Tibial nerve (tissue), 4 donors: Measurements from ENCODE around the gene CD63. TPM values are rescaled to one million over a fixed set of nuclear protein-coding genes. Genes with fewer than 3 reads are reported as not detected.

Experiments used
- DNase-seq, 2 donors: peaks; one replicate each; pipeline ENCODE4 v3.0.0-alpha.2; 2019; ENCODE audit warnings: low spot score in 2 of 2
- H3K27ac ChIP-seq, 4 donors: fragments of 200-600 bp; sonication (generic) in 3 of 4; one replicate each; pipeline ENCODE4 v1.5.1; 2017 to 2019; ENCODE audit warnings: mild to moderate bottlenecking in 1 of 4
- H3K27me3 ChIP-seq, 2 donors: fragments of 200-600 bp; sonication (generic) in 1 of 2; one replicate each; pipeline versions ENCODE4 v1.5.1 to v1.6.0; 2017 to 2019
- H3K36me3 ChIP-seq, 3 donors: fragments of 200-600 bp; sonication (generic); one replicate each; pipeline ENCODE4 v1.5.1; 2018 to 2019
- H3K4me1 ChIP-seq, 4 donors: fragments of 200-600 bp; sonication (generic) in 3 of 4; one replicate each; pipeline ENCODE4 v1.5.1; 2017 to 2019
- H3K4me3 ChIP-seq, 4 donors: fragments of 200-600 bp; sonication (generic) in 3 of 4; one replicate each; pipeline ENCODE4 v1.5.1; 2017 to 2019; ENCODE audit warnings: mild to moderate bottlenecking in 1 of 4, moderate library complexity in 1 of 4
- H3K9me3 ChIP-seq, 4 donors: fragments of 200-600 bp; sonication (generic) in 3 of 4; one replicate each; pipeline ENCODE4 v1.5.1; 2017 to 2019
- EP300 ChIP-seq, 2 donors: sonication (generic); formaldehyde crosslinking; IDR thresholded peaks; one replicate each; pipeline ENCODE4 v1.6.1; 2017; ENCODE audit warnings: antibody characterized with exemption in 2 of 2, mild to moderate bottlenecking in 1 of 2
- POLR2A ChIP-seq, 2 donors: fragments of 450-650 bp; IDR thresholded peaks; one replicate each; pipeline ENCODE4 v1.6.1; 2017; ENCODE audit warnings: antibody characterized with exemption in 2 of 2, mild to moderate bottlenecking in 2 of 2, moderate library complexity in 2 of 2
- WGBS, 2 donors: methylation state at CpG; one replicate each; pipeline ENCODE4 v1.1.5; 2018; 5-methylcytosine and 5-hydroxymethylcytosine counted together
- total RNA-seq, 4 donors: library from RNA; depleted of rRNA; stranded (reverse); fragments of >200 nt; gene quantifications; one replicate each; pipeline ENCODE4 v1.1.0, GENCODE V29; 2016
- TF ChIP-seq, protein P1 (sequence below), 5 experiments: fragments of 200-600 bp in 3 of 5; fragments of 450-650 bp in 2 of 5; sonication (generic) in 3 of 5; IDR thresholded peaks; one replicate each; pipeline ENCODE4 v1.5.1; 2016 to 2019; ENCODE audit warnings: antibody characterized with exemption in 5 of 5, mild to moderate bottlenecking in 3 of 5, moderate library complexity in 2 of 5

CD63 gene
- total RNA-seq, 4 donors from 2014 or later: 478 to 624 (median 544) TPM

DNA sequence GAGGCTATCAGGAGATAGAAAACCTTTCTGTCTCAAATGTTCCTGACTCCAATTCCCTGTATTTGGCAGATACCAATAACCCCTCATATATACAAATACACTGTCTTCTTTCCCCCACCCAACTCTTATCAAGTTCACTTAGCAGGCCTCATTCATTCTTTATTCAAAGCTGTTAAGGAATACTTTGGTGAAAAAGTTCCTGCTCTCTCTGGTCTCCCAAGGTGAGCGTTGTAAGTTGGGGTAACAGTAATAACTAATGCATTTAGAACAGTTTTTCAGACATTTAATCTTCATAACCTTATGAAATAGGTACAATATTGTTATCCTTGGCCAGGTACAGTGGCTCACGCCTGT lies 10.2 kb upstream of the CD63 start:
- peak overlapping the region in 2 of 4 donors; percentile 42 to 72 for H3K4me3 ChIP-seq
- H3K4me1 ChIP-seq: peaks cover 0 to 43% (median 23%) of the 10 kb centered on the region in 4 donors
- TF ChIP-seq EP300 (IDR thresholded peaks at IDR 0.05): no peak
- TF ChIP-seq POLR2A (IDR thresholded peaks at IDR 0.05): no peak
- TF ChIP-seq, protein P1, sequence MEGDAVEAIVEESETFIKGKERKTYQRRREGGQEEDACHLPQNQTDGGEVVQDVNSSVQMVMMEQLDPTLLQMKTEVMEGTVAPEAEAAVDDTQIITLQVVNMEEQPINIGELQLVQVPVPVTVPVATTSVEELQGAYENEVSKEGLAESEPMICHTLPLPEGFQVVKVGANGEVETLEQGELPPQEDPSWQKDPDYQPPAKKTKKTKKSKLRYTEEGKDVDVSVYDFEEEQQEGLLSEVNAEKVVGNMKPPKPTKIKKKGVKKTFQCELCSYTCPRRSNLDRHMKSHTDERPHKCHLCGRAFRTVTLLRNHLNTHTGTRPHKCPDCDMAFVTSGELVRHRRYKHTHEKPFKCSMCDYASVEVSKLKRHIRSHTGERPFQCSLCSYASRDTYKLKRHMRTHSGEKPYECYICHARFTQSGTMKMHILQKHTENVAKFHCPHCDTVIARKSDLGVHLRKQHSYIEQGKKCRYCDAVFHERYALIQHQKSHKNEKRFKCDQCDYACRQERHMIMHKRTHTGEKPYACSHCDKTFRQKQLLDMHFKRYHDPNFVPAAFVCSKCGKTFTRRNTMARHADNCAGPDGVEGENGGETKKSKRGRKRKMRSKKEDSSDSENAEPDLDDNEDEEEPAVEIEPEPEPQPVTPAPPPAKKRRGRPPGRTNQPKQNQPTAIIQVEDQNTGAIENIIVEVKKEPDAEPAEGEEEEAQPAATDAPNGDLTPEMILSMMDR (IDR thresholded peaks at IDR 0.05): no peak
- H3K27me3 ChIP-seq: no peaks in the 10 kb centered on the region
- no peak for DNase-seq
- WGBS, 2 donors: 76 to 80% methylated on average over 2 of the region's 2 CpGs
- no peaks in the 10 kb centered on the region for H3K36me3 ChIP-seq
- no peaks in the 10 kb centered on the region for H3K9me3 ChIP-seq
- peak overlapping the region in 2 of 4 donors; percentile 78 to 89 for H3K27ac ChIP-seq

DNA sequence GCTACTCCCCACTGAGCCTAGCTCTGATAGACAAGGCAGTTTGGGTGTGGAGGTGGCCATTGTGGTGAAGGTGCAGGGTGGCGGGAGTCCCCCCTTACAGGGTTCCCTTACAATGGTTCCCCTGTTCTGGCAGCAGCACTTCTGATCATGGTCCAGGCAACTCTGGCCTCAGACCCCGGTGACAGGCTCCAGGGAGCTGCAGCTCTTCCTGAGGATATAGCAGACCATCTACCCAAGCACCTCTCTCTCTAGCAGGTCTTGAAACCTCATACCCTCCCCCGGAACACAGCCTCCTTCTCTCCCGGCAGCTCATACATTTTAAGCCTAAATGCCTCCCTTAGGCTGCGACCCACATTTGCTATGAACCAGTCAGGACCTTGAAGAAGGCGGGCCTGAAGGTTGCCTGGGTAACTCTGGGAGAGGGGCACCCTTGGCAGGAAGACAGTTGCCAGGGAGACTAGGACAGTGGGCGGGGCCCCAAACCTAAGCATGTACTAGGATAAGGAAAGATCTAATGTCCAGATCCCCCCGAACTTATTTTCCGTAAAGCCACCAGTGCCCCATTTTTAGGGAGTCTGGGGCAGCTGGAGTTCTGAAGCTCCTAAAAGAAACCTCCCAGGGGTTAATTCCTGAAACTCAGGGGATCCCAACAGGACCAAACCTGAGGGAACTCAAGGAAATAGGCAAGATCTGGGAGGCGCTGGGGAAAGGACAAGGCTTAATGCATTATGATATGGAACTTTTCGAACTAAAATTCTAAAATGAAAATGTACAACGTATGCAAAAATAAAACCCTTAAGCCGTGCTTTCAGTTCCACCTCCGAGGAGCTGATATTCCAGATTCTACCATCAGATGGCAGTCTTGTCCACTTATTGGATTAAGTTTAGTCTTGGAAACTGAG lies 9.6 kb upstream of the CD63 start:
- Histone ChIP-seq H3K4me3 (peak overlapping the region; percentile 40 to 72 (median 44)), H3K9me3 (no peaks in the 10 kb centered on the region), H3K4me1 (peaks cover 0 to 37% (median 17%) of the 10 kb centered on the region in 4 donors), H3K36me3 (no peaks in the 10 kb centered on the region), H3K27ac (peak overlapping the region; percentile 67 to 93 (median 84)), H3K27me3 (no peaks in the 10 kb centered on the region)
- WGBS, 2 donors: 0% methylated on average over 14 of the region's 14 CpGs
- peak; percentile 71 to 99 for DNase-seq
- TF ChIP-seq, protein P1 (IDR thresholded peaks at IDR 0.05): peak; percentile 81 to 94 (median 85)
- TF ChIP-seq EP300 (IDR thresholded peaks at IDR 0.05) (peak in 1 of 2 donors; percentile 17), POLR2A (IDR thresholded peaks at IDR 0.05) (no peak)

DNA sequence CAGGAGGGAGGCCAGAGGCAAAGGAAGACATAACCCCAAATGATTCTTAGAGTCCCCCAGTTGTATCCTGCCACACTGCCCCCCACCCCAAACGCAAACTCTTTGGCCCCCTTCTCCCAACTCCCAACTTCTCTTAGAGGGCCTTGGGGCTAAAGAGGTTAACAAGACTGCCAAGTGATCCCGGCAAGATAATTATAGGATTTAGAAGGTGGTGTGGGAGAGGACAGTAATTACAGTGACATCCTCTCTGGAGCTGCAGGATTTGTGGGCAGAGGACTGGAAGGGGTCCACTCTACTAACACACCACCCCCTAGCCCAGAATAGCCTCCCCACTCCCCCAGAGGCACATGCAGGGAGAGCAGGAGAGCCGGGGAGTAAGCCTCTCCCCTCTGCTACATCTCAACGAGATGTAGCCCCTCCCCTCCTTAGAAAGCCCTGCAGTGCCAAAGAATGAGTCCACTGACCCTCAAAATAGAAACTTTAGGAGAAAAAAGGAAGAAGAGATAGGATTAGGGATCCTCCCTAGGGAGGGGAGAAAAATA lies 8.8 kb upstream of the CD63 start:
- Histone ChIP-seq H3K4me1 (peaks cover 0 to 36% (median 16%) of the 10 kb centered on the region in 4 donors), H3K36me3 (no peaks in the 10 kb centered on the region), H3K4me3 (peak overlapping the region; percentile 40 to 72 (median 44)), H3K9me3 (no peaks in the 10 kb centered on the region), H3K27me3 (no peaks in the 10 kb centered on the region), H3K27ac (peak overlapping the region; percentile 67 to 93 (median 84))
- no peak for DNase-seq
- TF ChIP-seq POLR2A (IDR thresholded peaks at IDR 0.05) (no peak), EP300 (IDR thresholded peaks at IDR 0.05) (no peak)
- TF ChIP-seq, protein P1 (IDR thresholded peaks at IDR 0.05): no peak
- WGBS, 2 donors: 12 to 13% methylated on average over 4 of the region's 4 CpGs

DNA sequence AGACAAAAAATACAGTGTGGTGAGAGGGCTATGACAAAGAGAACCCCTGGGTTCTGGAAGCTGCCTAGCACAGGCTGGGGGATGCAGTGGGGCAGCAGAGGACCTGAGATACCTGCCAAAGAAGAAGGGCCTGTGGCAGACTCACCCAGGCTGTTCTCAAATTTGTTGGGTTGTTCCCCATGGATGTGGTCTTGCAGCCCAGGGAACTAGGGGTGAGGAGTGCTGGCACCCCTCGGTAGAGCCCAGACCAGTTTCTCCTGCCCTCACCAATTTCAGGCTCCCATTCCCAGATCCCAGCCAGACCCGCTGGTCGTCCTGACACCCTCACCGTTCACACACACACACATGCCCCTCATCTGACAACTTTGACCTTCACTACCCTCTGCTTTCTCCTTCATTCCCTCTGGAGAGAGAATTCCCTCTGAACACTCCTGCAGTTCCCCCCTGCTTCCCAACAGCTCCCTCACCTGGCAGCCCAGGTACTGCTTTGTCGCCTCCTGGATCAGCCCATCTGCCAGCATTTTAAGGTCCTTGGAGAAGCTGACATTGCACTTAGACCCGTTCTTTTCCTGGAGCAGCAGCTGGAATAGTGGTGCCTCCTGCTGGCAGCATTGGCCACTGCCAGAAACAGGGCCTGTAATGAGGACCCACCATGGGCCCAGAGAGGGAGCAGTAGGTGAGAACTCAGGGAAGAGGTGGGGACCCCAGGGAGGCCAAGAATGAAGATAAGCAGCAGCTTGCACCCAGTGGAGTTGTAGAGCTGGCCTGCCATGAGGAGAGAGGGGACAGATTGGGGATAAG lies 8.2 kb upstream of the CD63 start:
- peak in 1 of 2 donors; percentile 66 for DNase-seq
- Histone ChIP-seq H3K9me3 (no peaks in the 10 kb centered on the region), H3K4me3 (no peak overlapping the region), H3K27me3 (no peaks in the 10 kb centered on the region), H3K27ac (peak overlapping the region; percentile 67 to 93 (median 84)), H3K36me3 (no peaks in the 10 kb centered on the region), H3K4me1 (peaks cover 0 to 29% (median 14%) of the 10 kb centered on the region in 4 donors)
- 25 to 29% methylated on average over 6 of the region's 6 CpGs for WGBS, 2 donors
- peak in 1 of 2 donors; percentile 21 for TF ChIP-seq EP300 (IDR thresholded peaks at IDR 0.05)
- TF ChIP-seq, protein P1 (IDR thresholded peaks at IDR 0.05): peak; percentile 54 to 78 (median 77)
- TF ChIP-seq POLR2A (IDR thresholded peaks at IDR 0.05): no peak
